Stimulated activated CD4-positive, alpha-beta T cell treated with anti-CD3 and anti-CD28 coated beads, Interleukin-2, amount 100 ng/mL, for 48 hours (primary cell): ENCODE data around the gene PSTPIP1.
"Not testable (repeated sequence)": the region's sequence is repeated elsewhere in the genome, so short reads cannot be mapped to it uniquely, and the experiment has no call there.

Experiments
- DNase-seq, 2 donors: peaks; one replicate each; pipeline ENCODE4 v3.0.0-alpha.2; 2020

The PSTPIP1 gene

DNA sequence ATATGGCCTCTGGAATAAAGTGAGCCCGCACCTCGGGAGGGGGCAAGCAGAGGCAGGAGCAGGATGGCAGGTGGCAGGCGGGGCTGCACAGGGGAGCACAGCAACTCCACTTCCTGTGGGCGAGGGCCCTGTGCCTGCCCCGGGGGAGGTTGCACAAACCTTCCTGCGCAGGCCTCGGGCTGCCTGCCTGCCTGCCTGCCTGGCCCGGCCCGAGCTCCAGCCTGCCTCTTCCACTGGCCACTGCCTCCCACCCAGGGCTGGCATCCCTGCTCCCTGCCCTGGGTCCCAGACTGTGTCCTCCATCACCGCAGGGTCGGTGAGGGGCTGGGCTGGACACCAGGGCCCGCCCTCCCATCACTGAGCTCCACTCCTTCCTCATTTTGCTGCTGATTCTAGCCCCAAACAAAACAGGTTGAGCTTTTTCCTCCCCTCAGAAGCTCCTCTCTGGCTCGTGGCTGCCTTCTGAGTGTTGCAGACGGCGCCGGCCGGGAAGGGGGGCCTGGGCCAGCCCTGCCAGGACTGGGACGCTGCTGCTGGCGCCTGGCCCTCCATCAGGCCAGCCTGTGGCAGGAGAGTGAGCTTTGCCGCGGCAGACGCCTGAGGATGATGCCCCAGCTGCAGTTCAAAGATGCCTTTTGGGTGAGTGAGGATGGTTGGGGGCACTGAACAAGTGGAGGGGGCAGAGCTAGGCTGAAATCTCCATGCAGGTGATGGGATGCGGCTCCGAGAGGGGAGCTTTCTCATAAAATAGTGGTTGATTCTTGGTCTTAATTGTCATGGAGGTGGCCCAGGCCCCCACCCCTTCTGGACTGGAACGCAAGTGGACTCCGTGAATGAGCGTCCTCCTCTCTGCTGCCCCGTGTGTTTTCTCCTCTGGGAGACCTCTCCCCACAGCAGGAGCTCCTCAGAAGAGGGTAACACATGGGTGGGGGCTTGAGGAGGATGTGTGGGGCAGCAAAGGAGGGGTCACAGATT, at the start of gene PSTPIP1:
TSS of gene PSTPIP1 (plus strand) at position 156 of the 975 bp plus-strand sequence. CDS start at position 604, 448 bp downstream.
- peak in 1 of 2 donors; percentile 62 for DNase-seq

DNA sequence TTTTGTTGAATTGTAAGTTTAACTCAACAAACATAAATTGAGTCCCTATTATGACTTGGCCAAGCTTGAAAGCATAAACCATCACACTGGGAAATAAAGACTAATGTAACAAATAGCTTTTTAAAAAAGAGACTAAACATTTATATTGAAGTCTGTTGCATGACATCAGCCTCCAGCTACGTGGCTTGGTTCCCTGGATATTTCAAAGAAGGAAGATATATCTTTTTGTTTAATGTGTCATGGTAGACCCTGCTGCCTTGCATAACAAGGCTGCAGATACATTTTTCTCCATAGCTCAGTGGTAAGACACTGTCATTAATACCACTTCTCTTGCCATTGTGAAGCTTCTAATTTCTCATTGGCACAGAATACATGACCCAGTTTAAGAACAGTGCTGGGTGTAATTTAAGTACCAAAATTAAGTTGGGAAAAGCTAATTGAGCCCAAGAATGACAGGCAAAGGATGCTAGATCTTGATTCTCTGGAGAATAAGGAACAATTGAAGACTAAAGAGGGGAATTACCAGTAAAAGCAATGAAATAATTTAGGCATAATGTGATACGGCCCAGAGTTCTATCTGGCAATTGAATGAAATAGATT, 49.3 kb upstream of the PSTPIP1 start:
- DNase-seq, result no peak

- DNase-seq, result no peak
Measured at GRCh38 chr15:76947454-76947853, 47.5 kb upstream of the PSTPIP1 start.

DNA sequence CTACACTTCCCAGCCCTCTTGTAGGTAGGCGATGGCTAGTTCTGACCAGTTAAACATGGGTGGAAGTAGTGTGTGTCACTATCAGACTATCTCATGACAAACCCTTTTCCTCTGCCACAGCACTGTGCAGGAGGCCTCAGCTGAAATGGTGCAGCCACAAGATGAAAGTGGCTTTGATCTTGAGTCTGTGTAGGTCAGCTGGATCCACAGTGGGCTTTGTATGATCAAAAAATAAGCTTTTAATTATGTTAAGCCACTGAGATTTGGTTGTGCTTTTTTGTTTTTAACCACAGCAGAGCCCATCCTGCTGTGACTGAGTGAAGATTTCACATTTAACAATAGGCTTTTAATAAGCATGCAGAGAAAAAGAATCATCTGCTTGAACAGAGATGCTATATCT, 43.7 kb upstream of the PSTPIP1 start:
- DNase-seq, result no peak

DNA sequence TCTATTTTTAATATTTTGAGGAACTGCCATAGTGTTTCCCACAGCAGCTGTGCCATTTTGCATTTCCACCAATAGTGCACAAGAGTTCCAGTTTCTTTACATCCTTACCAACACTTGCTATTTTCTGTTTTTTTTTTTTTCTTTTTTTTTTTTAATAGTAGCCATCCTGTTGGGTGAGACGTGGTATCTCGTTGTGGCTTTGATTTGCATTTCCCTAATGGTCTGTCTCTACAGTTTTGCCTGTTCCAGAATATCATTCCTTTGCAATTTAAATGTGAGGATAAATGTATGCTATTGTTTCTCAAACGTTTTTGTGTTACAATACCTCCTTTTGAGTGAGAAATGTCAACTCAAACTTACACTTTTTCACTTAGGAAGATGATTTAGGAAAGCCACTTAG, 41.0 kb upstream of the PSTPIP1 start:
- no peak for DNase-seq

DNA sequence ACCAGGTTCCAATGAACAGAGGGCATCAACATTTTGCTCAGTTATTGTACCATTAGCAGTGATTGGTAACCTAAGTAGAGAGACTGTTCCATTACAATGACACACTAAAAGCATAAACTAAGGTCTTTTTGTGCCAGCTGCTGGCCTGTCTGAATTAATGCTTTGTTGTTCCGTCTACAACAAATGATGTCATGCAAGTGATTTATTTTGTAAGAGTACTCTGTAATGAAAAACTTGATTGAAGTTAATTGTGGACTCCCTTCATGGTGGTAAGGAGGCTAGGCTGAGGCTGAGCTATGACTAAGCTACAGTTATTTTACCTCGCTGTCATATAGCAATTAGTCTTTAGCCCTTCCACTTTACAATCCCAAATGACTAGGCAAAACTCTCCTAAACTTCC, 40.2 kb upstream of the PSTPIP1 start:
- DNase-seq, result no peak

DNA sequence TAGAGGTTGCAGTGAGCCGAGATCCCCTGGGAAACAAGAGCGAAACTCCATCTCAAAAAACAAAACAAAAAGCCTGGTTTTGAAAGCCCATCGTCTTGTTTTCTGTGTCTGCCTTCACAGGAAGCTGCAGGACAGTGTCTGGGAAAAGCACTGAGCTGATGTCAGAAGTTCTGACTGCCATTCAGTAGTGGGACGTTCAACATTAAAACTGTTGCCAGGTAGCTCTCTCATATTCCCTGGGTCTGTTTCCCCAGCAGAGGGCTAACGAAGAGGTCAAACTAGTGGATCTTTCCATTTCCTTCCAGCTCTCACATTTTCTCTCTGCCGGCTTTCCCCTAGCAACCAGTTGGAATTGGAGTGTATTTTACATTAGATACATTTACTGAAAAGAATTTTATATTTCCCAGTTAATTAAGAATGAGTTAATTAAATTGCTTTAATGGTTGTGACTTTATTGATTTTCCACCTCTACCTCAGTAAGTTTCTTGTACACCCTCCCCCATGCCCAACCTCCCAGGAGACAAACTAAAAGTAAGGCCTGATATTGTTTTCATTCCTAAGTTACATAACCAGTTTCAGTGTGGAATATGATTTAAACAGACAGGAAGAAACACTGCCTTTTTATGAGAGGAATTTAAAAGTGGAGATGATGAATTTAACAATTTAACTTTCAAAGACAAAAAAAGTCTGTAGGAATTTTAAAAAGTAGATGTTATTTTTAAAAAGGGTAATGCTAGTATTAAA, 33.5 kb upstream of the PSTPIP1 start:
- no peak for DNase-seq

DNA sequence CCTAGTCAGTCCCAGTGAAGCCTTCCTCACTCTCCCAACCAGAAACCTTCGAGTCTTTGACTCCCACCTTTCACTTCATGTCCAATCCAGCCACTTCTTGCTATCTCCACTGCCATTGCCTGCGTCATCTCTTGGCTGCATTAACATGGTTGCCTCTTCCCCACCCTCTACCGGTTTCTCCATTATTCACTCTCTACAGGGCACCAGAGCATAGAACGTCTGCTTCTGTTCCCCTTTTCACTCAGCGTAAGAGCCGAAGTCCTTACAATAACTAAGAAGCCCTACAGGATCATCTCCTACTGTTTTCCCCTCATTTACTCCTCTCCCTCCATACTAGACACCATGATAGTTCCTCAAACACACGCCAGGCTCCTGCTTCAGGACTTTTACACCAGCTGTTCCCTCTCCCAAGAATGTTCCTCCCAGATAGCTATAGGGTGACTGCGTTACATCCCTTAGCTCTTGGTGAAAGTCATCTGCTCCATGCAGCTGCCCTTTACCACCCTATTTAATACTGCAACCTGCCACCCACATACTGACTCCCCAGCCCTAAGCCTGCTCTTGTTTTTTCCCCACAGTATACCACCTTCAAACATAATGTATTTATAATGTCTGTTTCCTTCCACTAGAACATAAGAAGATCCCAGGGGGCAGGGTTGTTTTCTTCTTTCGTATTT, 32.5 kb upstream of the PSTPIP1 start:
- DNase-seq, result no peak

DNA sequence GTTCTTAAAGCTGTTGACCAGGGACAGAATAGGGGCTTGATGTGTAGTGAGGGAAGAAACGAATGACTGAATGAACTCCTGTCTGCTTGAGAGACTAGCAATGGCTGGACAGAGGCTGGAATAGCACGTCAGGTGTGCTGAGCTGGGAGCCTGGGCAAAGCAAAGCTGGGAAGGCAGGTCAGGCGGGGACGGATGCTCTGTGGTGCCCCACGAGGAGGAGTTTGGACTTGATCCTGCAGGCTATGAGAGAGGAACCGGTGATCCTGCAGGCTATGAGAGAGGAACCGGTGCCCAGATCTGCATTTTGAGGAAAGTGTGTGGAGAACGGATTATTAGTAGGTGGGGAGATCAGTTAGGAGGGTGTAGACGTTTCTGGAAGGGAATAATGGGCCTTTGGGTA, 31.3 kb upstream of the PSTPIP1 start:
- DNase-seq, result no peak

DNA sequence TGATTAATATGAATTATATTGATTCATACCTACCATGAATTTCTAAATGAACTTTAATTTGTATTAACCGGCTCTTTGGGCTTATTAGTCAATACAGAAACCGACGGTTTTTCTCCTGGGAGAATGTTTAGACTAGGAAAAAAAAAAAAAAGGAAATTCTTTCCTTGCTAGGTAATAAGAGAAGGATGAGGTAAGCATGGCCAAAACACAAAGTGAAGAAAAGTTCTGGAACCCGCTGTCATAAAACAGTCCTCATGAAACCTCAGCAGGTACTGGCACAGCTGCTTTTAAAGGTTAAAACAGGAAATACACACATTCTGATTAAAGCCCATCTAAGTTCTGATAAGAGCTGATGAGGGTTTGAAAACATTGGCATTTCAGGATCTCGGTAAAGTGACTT, 30.8 kb upstream of the PSTPIP1 start:
- no peak for DNase-seq

GRCh38 chr15:76966051-76966450, 28.9 kb upstream of the PSTPIP1 start:
- DNase-seq, result not testable (repeated sequence)

DNA sequence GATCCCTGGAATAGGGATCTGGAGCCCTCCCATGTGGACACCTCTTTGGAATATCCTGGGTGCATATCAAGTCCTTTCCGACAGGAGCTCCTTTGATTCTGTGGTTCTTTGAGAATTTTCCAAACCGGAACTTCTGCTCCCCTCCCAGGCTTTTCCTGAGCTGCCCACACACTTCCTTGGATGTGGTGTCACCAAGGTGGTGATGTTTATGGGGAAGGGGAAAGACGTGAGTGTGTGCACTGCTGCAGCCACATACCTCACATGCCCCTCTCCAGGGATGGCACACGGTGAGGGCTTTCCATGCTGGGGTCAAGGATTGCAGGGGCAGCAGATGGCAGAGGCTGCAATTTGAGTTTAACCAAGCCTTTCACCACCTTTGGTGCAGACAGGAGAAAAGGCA, 27.9 kb upstream of the PSTPIP1 start:
- DNase-seq, result no peak

DNA sequence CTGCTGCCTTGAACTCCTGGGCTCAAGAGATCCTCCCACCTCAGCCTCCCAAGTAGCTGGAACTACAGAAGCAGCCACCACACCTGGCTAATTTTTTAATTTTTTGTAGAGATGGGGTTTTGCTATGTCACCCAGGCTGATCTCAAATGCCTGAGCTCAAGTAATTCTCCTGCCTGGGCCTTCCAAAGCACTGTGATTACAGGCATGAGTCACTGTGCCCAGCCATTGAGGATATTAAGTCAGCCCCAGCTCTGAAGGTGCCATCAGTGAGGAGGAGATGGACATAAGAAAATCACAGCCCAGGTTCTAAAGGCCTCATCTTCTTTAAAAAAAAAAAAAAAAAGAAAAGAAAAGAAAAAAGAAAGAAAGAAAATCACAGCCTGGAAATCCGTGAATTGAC, 26.6 kb upstream of the PSTPIP1 start:
- no peak for DNase-seq

DNA sequence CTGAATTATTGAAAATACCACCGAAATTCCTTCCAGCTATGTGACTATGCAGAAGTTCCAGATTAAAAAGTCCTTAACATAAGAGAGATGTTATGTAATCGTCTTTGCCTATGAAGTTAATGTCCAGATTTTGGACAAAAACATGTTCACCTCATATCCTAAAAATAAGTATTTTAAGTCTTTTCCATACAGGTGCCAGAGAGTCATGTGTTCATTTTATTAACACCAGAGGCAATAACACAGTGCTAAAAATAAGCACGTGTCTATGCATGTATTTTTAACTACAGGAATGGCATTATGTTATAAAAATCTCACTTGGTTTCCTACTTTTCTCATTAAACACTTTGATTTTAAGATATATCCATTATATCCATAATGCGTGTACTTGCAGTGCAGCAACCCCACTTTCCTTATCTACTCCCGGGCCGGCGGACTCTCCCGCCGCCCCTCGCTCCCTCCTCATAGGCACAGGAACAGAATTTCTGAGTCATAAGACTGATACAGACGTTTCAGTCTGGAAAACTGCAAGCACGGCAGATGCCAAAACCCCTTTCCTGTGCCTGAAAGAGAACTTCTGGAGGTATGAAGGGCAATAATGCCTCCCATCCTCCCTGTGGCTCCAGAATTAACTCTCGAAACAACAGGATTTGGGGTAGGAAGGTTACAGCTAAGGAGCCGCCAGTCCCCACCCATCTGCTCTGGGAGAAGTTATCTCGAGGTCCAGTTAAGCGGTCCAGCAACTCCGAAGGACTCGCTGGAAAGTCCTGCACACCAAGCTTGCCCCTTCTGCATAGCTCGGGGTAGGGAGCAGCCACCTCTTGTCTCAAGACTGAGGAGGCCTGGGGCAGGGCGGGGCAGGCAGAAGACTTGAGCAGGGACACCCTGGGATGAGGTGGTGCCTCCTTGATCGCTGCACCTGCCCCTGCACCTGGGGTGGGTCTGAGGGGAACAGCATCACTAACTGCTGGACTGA, 22.3 kb upstream of the PSTPIP1 start:
- DNase-seq, result no peak

- peak; percentile 67 to 69 for DNase-seq
Measured at GRCh38 chr15:76973362-76973743, 21.6 kb upstream of the PSTPIP1 start.

DNA sequence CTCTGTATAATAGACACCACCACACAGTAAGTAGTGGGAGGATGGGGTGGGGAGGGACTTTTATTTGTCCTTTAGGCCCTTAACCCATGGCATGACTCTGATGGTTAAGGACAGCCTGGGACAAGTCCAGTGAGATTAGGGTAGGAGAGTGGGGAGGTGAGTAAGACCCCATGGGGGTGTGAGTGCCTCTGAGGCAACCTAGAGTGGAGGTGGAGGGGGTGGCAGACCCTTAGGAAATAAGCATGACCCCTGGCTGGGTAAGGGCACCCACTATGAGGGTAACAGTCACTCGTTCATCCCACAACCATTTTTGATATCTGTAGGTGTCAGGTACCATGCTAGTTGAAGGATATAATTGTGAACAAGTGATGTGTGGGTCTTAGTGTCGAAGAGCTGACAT, 21.0 kb upstream of the PSTPIP1 start:
- no peak for DNase-seq

- DNase-seq, result no peak
Measured at GRCh38 chr15:76974456-76975036, 20.4 kb upstream of the PSTPIP1 start.

- no peak for DNase-seq
Measured at GRCh38 chr15:76976141-76976540, 18.8 kb upstream of the PSTPIP1 start.

- no peak for DNase-seq
Measured at GRCh38 chr15:76976572-76977270, 18.2 kb upstream of the PSTPIP1 start.

DNA sequence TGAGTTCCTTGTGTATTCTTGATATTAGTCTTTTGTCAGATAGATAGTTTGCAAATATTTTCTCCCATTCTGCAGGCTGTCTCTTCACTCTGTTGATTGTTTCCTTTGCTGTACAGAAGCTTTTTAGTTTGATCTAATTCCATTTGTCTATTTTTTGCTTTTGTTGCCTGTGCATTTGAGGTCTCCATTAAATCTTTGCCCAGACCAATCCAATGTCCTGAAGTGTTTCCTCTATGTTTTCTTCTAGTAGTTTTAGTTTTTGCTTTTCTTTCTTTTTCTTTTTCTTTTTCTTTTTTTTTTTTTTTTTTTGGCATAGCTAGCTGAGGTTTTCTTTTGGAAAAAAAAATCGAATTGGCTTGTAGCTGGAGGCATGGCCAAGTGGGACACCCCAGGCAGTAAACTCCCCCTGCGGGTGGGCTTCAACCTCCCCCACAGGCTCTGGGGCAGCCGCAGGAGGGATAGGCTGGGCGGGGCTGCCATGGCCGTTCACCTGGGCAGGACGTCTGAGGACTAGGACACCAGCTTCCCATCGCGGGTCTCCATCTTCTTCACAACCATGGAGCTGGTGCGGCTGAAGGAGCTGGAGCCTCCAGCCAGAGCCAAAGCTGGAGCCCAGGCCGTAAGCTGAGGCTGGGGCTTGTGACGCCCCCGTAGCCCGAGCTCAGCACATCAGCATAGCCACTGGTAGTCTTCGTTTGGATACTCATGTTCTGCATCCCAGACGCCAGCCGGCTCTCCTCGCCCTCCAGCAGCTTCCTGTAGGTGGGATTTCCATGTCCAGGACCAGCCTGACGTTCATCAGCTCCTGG, 16.2 kb upstream of the PSTPIP1 start:
- DNase-seq, result no peak
